Measurements from ENCODE around the gene LAMA2.

The LAMA2 gene

DNA sequence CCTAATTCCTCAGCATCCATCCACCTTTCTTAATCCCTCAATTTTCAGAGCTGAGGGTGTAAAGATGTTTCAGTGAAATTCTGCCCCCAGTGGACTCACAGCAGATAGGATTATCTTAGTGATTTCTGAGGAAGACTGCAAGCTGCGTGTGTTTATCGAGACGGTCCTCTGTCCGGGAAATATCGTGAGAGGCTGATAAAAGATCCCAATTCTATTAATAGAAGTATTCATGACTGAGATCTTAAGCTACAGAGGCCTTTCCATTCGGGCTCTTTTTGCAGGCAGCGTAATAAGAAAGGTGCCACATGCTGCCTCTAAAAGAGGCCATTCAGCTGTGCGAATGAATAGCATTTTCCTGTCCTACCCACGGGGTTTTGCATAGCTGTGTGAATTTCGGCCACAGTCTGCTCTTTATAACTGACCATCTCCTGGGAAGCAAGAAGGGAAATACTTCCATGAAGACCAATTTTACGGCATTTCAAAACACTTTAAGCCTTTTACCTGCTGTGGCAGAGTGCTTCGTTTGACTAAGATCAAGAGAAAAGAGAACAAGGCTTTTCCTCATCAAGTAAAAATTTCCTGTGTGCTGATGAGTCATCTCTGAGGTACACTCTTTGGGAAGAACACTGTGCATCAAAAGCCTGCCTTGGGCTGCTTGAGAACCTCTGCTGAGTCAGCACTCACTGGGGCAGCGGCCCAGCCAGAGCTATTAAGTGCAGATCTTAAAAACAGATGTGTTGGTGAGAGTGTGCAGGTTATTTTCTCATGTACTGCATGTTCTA is 618.2 kb downstream of the LAMA2 start:
- H3K4me3 ChIP-seq (ENCODE audit: low read depth, low read length) = no peak overlapping the region

DNA sequence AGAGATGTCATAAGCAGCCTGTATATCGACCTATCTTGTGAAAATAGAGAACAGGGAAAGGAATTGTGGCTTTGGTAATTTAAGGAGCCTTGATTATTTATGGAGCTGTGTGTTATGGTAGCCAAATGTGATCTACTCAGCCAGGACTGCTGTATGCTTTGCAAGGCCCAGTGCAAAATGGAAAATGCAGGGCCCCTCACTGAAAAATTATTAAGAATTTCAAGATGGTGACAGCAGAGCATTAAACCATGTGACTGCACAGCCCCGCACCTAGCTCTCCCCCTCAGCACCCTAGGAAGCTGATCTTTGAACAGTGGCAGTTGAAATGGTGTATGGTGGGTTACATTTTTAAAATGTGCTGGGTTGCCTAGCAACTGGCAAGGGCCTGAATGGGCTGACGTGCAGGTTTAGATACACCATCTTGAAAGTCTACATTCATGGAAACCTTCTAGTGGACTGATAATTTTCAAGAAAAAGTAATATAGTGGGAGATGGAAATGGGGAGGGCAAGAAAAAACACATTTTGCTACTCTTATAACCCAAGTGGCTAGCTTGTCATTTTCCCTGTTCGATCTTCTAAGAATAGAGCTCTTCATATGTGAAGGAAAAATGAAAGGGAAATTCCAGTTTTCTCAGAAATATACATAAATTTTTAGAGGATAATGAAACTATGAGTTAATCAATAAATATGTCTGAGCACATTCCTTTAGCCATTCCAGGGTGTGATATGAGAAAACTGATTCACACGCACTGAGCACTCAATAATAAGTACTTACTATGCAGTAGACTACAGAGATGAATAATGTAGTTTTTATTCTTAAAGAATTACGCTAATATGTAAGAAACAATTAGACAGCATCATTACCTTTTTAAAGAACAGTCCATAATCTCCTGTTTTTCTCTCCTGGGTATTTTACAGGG is 619.1 kb downstream of the LAMA2 start:
- H3K4me3 ChIP-seq (ENCODE audit: low read depth, low read length) = no peak overlapping the region

DNA sequence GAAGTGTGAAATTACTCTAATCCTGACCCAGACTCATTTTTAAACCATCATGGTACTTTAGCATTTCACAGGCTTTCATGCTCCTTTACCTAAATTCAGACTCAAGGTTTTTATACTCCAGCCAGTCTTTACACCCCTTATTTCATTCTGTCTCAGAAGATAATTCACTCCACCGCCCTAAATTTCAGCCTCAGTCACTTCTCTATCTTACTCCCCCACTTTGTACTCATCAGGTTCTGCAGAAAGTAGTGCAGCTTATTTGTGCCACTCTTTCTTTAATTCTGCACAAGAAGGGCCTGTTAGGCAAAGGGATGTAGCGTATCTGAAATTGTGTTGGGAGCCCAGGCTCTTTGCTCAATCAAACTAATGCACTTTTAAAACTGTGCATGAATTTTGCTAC is 621.5 kb downstream of the LAMA2 start:
- H3K4me3 ChIP-seq (ENCODE audit: low read depth, low read length) = no peak overlapping the region

DNA sequence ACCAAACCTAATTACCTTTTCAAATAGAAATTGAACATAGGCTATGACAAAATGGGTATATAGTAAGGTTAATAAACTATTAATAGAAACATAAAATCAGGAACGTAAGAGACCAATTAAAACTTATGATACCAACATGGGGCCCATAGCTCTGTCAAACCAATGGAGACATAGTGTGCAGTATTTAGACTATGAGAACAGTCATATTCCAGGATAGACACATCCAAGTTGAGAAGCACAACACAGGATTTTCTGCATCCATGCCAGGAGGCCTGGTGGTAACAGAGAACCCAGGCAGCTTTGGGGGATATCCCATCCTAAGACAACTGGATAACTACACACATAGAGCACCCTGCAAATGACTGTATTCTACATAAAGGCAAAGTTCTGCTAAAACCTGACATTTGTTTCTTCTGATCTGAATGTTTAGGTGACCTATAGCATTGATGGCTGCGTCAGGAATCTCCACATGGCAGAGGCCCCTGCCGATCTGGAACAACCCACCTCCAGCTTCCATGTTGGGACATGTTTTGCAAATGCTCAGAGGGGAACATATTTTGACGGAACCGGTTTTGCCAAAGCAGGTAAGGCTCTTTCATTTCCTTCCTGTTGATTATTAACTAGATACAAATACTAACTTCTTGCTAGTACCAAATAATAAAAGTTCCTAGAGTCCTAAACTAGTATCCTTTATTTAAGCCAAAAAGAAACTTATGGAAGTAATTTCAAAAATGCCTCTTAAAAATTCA is 624.3 kb downstream of the LAMA2 start:
- no peak overlapping the region for H3K4me3 ChIP-seq (ENCODE audit: low read depth, low read length)

DNA sequence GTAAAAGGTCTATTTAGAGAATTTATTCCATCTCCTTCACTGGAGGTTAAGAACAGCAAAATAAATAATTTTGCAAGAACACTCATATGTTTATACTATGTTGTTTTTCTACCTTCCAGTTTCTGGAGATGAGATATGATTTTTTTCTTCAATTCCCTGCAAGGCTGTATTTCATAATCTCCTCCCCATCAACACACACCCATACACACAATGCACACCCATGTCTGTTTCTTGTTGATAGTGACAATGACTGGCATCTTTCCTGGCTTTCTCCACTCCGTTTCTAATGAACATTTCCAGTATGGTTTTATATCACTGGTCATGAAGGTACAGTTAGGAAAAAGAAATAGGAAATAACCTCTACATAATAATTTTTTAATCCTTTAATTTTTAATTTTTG is 624.9 kb downstream of the LAMA2 start:
- H3K4me3 ChIP-seq (ENCODE audit: low read depth, low read length) = no peak overlapping the region

DNA sequence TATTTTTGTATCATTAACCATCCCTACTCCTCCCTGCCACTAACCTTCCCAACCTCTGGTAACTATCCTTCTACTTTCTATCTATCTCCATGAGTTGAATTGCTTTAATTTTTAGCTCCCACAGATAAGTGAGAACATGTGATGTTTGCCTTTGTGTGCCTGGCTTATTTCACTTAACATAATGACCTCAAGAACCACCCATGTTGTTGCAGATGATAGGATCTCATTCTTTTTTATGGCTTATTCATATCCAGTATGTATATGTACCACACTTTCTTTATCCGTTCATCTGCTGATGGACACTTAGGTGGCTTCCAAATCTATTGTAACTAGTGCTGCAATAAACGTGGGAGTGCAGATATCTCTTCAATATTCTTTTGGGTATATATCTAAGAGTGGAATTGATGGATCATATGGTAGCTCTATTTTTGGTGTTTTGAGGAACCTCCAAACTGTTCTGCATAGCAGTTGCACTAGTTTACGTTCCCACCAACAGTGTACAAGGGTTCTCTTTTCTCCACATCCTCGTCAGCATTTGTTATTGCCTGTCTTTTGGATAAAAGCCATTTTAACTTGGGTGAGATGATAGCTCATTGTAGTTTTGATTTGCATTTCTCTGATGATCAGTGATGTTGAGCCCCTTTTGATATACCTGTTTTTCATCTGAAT is 625.7 kb downstream of the LAMA2 start:
- no peak overlapping the region for H3K4me3 ChIP-seq (ENCODE audit: low read depth, low read length)

DNA sequence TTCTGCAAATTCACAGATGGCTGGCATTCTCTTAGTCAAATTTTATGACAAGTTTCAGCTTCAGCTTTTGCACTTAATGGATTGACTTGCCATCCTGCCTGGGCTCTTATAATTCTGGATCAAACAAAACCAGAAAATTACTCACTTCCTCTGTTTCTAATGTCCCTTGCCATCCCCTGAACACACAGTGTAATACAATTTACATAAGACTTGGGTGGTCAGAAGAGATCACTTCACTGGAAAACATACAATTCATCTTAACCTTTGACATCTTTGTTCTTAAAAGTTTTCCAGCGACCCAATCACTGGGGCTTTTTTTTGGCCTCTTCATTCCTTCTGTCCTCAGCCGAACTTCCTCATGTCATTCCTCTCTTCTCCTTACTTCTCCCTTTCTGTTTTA is 628.0 kb downstream of the LAMA2 start:
- no peak overlapping the region for H3K4me3 ChIP-seq (ENCODE audit: low read depth, low read length)

DNA sequence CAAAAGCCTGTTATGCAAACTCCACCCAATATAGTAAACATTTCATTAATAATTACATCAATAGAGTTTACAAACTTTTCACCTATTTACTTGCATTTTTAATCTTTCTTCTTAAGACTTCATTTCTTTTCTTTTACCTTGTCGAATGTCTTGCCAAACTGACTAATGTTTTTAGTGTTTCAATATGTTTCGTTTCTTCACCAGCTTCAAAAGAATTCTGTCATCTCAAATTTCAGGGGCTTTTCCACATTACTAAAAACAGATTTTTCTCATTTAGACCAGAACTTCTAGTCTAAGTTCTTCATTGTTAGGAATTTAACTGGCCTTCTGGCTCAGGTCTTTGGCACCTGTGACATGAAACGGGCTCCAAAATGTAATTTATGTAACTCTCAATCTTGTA is 630.5 kb downstream of the LAMA2 start:
- H3K4me3 ChIP-seq (ENCODE audit: low read depth, low read length) = no peak overlapping the region

DNA sequence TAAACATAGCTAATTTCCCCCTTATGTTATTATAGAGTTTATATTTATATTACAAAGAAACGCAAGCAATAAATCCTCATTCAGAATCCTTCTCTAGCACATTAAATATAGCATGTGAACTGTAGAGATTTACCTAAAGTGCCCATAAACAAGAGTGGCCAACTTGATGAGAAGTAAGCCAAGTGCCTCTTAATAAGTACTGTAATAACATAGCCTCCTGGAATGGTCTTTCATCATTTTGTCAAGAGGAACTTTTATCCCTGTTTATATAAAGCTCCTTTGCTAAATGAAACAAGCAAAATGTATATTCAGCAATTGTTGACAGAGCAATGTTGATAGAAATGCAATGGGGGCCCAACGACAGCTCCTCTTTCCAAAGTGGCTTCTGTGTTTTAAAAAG is 632.1 kb downstream of the LAMA2 start:
- no peak overlapping the region for H3K4me3 ChIP-seq (ENCODE audit: low read depth, low read length)

DNA sequence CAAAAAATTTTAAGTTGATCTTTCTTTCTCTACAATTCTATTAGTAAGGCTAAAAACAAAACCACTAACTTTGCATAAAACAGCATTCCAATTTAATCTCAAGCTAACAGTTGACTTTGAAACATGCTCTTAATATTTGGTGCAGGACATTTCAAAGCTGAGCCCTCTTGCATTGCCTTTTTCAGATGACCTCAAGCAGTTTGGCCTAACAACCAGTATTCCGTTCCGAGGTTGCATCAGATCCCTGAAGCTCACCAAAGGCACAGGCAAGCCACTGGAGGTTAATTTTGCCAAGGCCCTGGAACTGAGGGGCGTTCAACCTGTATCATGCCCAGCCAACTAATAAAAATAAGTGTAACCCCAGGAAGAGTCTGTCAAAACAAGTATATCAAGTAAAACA is 633.1 kb downstream of the LAMA2 start:
- H3K4me3 ChIP-seq (ENCODE audit: low read depth, low read length) = no peak overlapping the region

DNA sequence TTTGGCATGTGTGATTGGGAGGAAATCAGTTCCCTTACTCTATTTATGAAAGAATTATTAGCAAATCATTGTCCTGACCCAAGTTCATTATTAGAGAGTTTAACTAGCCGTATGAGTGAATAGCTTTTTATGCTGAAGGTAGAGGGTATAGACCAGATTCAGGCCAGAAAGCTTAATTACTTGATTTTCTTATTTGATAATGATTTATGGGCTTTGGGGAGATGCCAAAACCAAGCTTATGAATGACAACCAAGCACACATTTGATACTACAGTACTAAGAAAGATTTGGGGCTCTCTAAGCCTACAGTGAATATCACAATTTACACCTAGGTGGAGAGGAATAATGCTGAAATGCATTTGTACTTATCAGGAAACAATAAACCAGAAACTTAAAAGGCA is 633.8 kb downstream of the LAMA2 start:
- H3K4me3 ChIP-seq (ENCODE audit: low read depth, low read length) = no peak overlapping the region

DNA sequence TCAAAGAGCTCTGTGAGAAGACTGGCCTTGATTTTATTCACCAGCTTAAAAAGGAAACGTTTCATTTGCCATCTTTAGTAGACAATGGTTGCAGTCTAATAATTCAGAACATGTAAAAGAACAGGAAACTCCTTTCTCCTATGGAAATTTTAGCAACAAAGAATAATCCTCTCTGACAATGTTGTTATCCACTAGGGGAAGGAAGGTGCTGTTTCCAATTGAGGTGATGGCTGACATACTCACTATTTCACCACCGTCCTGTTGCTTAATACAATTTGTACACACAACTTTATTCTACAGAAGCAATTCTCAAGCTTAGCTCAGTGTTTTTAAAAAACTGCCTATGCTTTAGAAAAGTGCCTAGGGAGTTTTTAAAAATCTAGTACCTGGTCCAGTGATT is 634.4 kb downstream of the LAMA2 start:
- no peak overlapping the region for H3K4me3 ChIP-seq (ENCODE audit: low read depth, low read length)

DNA sequence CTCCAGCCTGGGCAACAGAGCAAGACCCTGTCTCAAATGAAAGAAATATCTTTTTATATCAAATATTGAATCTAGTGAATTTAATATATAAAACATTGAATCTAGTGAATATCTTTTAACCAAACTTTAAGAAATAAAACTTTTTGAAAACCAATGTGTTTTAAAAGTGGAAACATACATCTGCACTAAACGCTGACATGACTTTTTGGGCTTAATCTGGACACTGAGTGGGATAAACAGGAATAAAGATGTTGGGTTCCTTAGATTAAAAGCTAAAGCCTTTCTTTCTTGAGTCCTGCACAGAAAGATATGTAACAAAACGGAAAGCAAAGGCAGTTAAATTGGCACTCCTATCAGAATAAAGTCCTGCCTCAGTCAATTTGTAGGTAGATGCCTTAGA is 636.8 kb downstream of the LAMA2 start:
- H3K4me3 ChIP-seq (ENCODE audit: low read depth, low read length) = no peak overlapping the region

DNA sequence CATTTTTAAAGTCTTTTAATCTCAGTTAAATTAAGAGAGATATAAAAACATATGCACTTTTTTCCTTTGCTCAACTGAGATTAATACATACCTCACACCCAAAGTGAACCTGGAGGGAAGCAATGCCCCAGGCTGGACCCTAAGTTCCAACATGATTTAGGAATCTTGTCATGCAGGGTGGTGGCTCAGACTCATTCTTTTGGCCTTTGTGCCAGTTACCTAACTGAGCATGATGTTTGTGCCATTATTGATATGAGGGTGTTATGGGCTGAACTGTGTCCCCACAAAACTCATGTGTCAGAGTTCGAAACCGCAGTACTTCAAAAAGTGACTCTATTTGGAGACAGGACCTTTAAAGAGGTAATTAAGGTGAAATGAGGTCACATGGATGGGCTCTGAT is 639.0 kb downstream of the LAMA2 start:
- no peak overlapping the region for H3K4me3 ChIP-seq (ENCODE audit: low read depth, low read length)

DNA sequence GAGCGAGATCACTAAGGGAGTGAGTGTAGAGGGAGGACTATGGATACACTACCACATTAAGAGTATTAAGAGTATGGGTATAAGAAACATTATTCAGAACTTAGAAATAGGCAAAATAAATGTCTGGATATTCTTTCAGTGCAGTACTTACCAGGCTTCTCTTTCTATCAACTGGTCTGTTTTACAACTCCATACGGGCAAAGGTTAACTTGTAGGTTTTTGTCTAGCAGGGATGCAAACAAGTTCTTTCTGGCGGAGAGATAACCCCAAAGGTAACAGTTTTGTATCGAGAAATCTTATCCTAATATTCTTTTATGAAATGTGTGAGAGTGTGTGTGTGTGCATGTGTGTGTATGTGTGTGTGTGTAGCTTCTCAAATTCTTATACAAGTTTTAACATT is 640.9 kb downstream of the LAMA2 start:
- no peak overlapping the region for H3K4me3 ChIP-seq (ENCODE audit: low read depth, low read length)

DNA sequence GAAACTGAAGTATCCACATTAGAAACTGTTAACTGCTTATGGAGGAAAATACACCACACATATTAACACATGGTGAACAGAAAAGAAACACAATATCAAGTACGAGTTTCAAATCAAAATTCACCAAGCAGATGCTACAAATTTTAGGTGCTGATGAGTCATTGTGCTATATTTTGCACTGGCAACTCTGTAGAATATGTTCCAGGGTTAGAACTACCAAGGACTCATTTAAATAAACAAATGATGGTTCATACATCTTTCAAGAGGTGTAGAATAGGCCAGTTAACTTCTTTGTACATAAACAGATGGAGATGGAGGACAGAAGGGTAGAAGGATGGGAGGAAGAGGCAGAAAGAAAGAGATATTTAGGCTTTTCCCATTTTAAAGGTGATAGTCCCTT is 642.1 kb downstream of the LAMA2 start:
- H3K4me3 ChIP-seq (ENCODE audit: low read depth, low read length) = no peak overlapping the region

DNA sequence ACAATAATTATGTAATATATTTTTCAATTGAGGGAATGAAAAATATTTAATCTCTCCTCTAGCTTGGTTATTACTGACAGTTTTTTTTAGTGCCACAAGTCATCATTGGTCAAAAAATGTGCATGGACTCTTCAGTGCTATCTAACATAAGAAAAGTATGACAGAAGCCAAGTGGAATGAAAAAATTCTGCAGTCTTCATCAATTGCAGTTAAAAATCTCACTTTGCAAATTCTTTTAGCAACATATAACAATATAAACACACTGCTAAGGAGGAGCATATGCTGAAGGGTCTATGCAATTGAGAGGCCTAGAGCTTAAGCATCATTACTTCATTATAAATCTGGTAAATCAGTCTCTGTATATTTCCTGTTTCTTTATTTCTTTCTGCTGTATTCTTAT is 652.0 kb downstream of the LAMA2 start:
- no peak overlapping the region for H3K4me3 ChIP-seq (ENCODE audit: low read depth, low read length)

DNA sequence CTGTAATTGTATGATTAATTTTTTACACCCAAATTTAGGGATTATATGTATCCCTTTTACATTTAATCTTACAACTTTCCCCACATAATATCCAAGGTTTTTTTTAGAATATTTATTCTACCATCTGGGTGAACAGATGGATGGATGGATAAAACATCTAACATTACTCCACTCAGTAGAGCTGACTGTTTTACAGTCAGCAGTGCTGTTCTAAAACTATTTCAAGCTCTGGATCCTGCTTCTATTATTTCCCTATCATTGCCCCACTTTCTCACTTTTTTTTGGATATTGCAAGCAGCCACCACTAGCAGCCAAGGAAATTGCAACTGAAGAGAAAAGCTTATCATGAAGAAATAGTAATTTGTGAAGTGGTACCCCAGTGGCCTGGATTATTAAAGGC is 653.3 kb downstream of the LAMA2 start:
- H3K4me3 ChIP-seq (ENCODE audit: low read depth, low read length) = no peak overlapping the region

DNA sequence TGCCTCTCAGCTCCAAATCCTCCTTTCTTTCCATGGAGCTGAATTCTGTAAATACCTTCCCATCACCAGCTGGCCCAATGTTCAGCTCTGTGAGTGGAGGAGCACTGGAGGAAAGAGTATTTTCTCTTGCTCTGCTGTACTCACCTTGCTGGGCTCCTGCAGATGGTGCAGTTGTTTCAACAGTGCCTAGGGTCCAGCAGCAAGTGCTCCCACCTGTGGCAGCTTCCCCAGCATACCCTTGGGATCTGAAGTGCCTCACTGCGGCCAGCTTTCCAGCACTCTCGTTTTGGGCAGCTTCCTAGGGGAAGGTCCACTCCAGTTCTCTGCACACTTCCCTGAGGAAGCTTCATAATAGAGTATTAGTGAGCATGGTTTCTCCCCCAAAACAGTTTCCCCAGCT is 656.1 kb downstream of the LAMA2 start:
- H3K4me3 ChIP-seq (ENCODE audit: low read depth, low read length) = no peak overlapping the region

DNA sequence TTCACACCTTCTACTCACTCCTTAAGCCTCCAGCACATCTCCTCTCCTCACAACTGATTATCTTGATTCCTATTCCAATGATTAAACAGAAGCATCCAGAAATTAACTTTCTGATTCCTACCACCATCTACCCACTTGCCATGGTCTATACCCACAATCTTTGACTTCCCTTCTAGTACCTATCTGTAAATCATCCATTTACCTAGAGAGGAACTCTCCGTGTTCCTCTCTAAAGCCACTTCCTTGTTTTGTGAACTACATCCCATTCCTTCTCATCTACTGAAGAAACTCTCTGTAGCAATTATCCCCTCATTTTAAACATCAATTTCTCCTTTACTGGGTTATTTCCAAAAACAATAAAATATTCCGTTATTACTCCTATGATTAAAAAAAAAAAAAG is 659.8 kb downstream of the LAMA2 start:
- H3K4me3 ChIP-seq (ENCODE audit: low read depth, low read length) = no peak overlapping the region

DNA sequence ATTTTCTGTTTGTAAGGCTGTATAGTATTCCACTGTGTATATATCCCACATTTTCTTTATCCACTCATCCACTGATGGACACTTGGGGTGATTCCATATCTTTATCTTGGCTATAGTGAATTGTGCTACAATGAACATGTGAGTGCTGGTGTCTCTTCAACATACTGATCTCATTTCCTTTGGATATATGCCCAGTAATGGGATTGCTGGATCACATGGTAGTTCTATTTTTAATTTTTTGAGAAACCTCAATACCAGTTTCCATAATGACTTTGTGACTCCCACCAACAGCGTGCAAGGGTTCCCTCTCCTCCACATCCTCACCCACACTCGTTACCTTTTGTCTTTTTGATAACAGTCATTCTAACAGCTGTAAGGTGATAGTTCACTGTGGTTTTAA is 661.0 kb downstream of the LAMA2 start:
- H3K4me3 ChIP-seq (ENCODE audit: low read depth, low read length) = no peak overlapping the region
